ENCODE results near the gene RPL9. TPM values are rescaled to one million over a fixed set of nuclear protein-coding genes. Genes with fewer than 3 reads are reported as not detected.
"Not testable (repeated sequence)": the region's sequence is repeated elsewhere in the genome, so short reads cannot be mapped to it uniquely, and the experiment has no call there.

Gene RPL9
- total and polyA plus RNA-seq, 2 of the 4 experiments (the other 2 are of a cell fraction): 1,627 to 1,905 TPM

- ATAC-seq (ENCODE audit: low read depth): not testable (repeated sequence)
These were observed 47.2 kb downstream of the RPL9 start for GRCh38 chr4:39411561-39411960.

More at GRCh38 chr4:39411561-39411960, 47.2 kb downstream of the RPL9 start:
- H3K4me2 ChIP-seq (ENCODE audit: low read depth, low read length); H2AK9ac ChIP-seq (replicated peaks; ENCODE audit: low read depth, low read length, poor library complexity); H4K20me1 ChIP-seq (ENCODE audit: insufficient read depth, low read length); H4K5ac ChIP-seq (ENCODE audit: low read depth, low read length); H3K27ac ChIP-seq (ENCODE audit: insufficient read depth, low read length); H2AFZ ChIP-seq (replicated peaks; ENCODE audit: low read length, poor library complexity); H4K91ac ChIP-seq (ENCODE audit: insufficient read depth, low read depth, low read length); H3K4me3 ChIP-seq (ENCODE audit: insufficient read depth, low read depth, low read length); H3K9me1 ChIP-seq (ENCODE audit: insufficient read depth, low read length); H3K56ac ChIP-seq (ENCODE audit: extremely low read depth, insufficient read depth, low read length); H3K27me3 ChIP-seq (ENCODE audit: control insufficient read depth, insufficient read depth, low read length); H3K4me1 ChIP-seq (ENCODE audit: control insufficient read depth, insufficient read depth, low read length); H3K14ac ChIP-seq (replicated peaks; ENCODE audit: low read depth, low read length); H3K9ac ChIP-seq (ENCODE audit: low read depth, low read length); H2BK5ac ChIP-seq (ENCODE audit: low read depth, low read length, poor library complexity, severe bottlenecking); H3K79me1 ChIP-seq (ENCODE audit: low read depth in 1 of 2, low read length in 2 of 2); H2BK15ac ChIP-seq (ENCODE audit: low read depth, low read length); H3K36me3 ChIP-seq (ENCODE audit: control insufficient read depth, insufficient read depth, low read length); intact Hi-C loops (cut with micrococcal nuclease); H2BK20ac ChIP-seq (ENCODE audit: low read depth, low read length); CTCF ChIA-PET; dilution Hi-C loops (cut with HindIII; ENCODE audit: low sequenced_read_pairs, unreplicated experiment); POLR2A ChIA-PET (ENCODE audit: unreplicated experiment); DNase-seq; H3K18ac ChIP-seq (ENCODE audit: low read depth, low read length); H2AK5ac ChIP-seq (ENCODE audit: low read depth, low read length); BruUV-seq (replicated peaks); H3K4ac ChIP-seq (ENCODE audit: low read depth, low read length); H3K9me3 ChIP-seq (ENCODE audit: control insufficient read depth, insufficient read depth, low read length); in situ Hi-C loops (cut with MboI; ENCODE audit: low sequenced_read_pairs); H3K23ac ChIP-seq (ENCODE audit: low read depth, low read length); H2BK120ac ChIP-seq (ENCODE audit: low read depth, low read length); H4K8ac ChIP-seq (ENCODE audit: low read depth in 2 of 2, low read length in 2 of 2): not testable (repeated sequence)
- 96% methylated on average over 5 of the region's 8 CpGs; no CpG with 5 or more reads in 1 of the 2 experiments for WGBS, 2 experiments (ENCODE audit: extremely low coverage in 2 of 2, insufficient read length in 1 of 2)
